CD4-positive, alpha-beta memory T cell (primary cell): ENCODE data around the gene GRIP2. TPM values are rescaled to one million over a fixed set of nuclear protein-coding genes. Genes with fewer than 3 reads are reported as not detected.

Source experiments
- CTCF ChIA-PET: fragments of 350-600 bp; sonication (Branson Sonifier 250); formaldehyde crosslinking; loops from one replicate; lab custom pipeline; 2021; ENCODE audit warnings: inconsistent platforms; ENCODE audit not compliant: partially characterized antibody; lab: Charles Lee
- POLR2A ChIA-PET: fragments of 350-600 bp; sonication (Branson Sonifier 250); formaldehyde crosslinking; loops from one replicate; lab custom pipeline; 2021; ENCODE audit not compliant: partially characterized antibody; lab: Charles Lee
- DNase-seq, 5 donors: peaks; one replicate each; pipeline versions ENCODE4 v3.0.0 to v3.0.0-alpha.2; 2020 to 2022; ENCODE audit warnings: mixed read lengths in 1 of 5
- H3K27ac ChIP-seq: one replicate; pipeline ENCODE4 v1.7.0; 2013; ENCODE audit warnings: low read depth, low read length
- H3K27me3 ChIP-seq: 2 replicates; pipeline ENCODE4 v1.7.0; 2013; ENCODE audit warnings: mild to moderate bottlenecking, low read length, moderate library complexity; ENCODE audit not compliant: insufficient read depth
- H3K36me3 ChIP-seq: 2 replicates; pipeline ENCODE4 v1.7.0; 2013; ENCODE audit warnings: mild to moderate bottlenecking, low read length, moderate library complexity; ENCODE audit not compliant: insufficient read depth
- H3K4me1 ChIP-seq: 2 replicates; pipeline ENCODE4 v1.7.0; 2013; ENCODE audit warnings: mild to moderate bottlenecking, low read length, moderate library complexity; ENCODE audit not compliant: insufficient read depth
- H3K4me3 ChIP-seq, 2 donors: one replicate each; pipeline ENCODE4 v1.7.0; 2013; ENCODE audit warnings: low read length in 2 of 2, mild to moderate bottlenecking in 1 of 2
- H3K9me3 ChIP-seq, 2 donors: one replicate each; pipeline ENCODE4 v1.7.0; 2013; ENCODE audit warnings: low read length in 2 of 2, control low read depth in 1 of 2; ENCODE audit not compliant: control insufficient read depth in 1 of 2
- H3K27ac Mint-ChIP-seq, 7 donors: one replicate each; pipeline ENCODE4 v1.8.0; 2020 to 2021; ENCODE audit warnings: mixed read lengths in 7 of 7, mild to moderate bottlenecking in 6 of 7, inconsistent platforms in 3 of 7, moderate library complexity in 3 of 7
- H3K27me3 Mint-ChIP-seq, 2 donors: one replicate each; pipeline ENCODE4 v1.8.0; 2020 to 2021; ENCODE audit warnings: mixed read lengths in 2 of 2
- H3K36me3 Mint-ChIP-seq, 2 donors: one replicate each; pipeline ENCODE4 v1.8.0; 2020 to 2021; ENCODE audit warnings: mixed read lengths in 2 of 2, inconsistent platforms in 1 of 2, mild to moderate bottlenecking in 1 of 2
- H3K4me1 Mint-ChIP-seq, 4 donors: one replicate each; pipeline ENCODE4 v1.8.0; 2020 to 2021; ENCODE audit warnings: mixed read lengths in 4 of 4, mild to moderate bottlenecking in 1 of 4
- H3K4me3 Mint-ChIP-seq, 8 donors: one replicate each; pipeline ENCODE4 v1.8.0; 2020 to 2021; ENCODE audit warnings: mixed read lengths in 8 of 8, mild to moderate bottlenecking in 7 of 8, moderate library complexity in 6 of 8, inconsistent platforms in 3 of 8
- H3K9me3 Mint-ChIP-seq, 8 donors: one replicate each; pipeline ENCODE4 v1.8.0; 2020 to 2021; ENCODE audit warnings: mixed read lengths in 8 of 8, mild to moderate bottlenecking in 5 of 8, inconsistent platforms in 3 of 8, moderate library complexity in 1 of 8
- intact Hi-C: fragments of 100-400 bp; cut with micrococcal nuclease; formaldehyde crosslinking; loops from one replicate; pipeline ENCODE4 v1.15.1; 2023
- polyA plus RNA-seq, 2 donors: library from polyadenylated mRNA; unstranded; fragments of 300-500 nt; fragmentation: Illumina TruSeq; gene quantifications; one replicate each; pipeline ENCODE4 v1.2.3, GENCODE V29; 2021
- total RNA-seq, 2 experiments: library from RNA; stranded (reverse); gene quantifications; one replicate each; pipeline ENCODE4 v1.2.3, GENCODE V29; 2021

The GRIP2 gene
- total and polyA plus RNA-seq, 4 experiments from 2014 or later, result not detected

- Histone ChIP-seq H3K36me3 (peaks cover 63% of the 10 kb centered on the region), H3K27me3 (no peaks in the 10 kb centered on the region), H3K4me1 (no peaks in the 10 kb centered on the region), H3K4me3 (no peak overlapping the region), H3K9me3 (no peaks in the 10 kb centered on the region), H3K27ac (no peak overlapping the region)
- Mint-ChIP-seq H3K27ac (peak overlapping the region in 1 of 7 donors; percentile 64), H3K4me1 (peaks cover 0 to 1% (median 0%) of the 10 kb centered on the region in 4 donors), H3K27me3 (no peaks in the 10 kb centered on the region), H3K9me3 (peaks cover 0 to 2% (median 0%) of the 10 kb centered on the region in 8 donors), H3K36me3 (peaks cover 46 to 81% of the 10 kb centered on the region in 2 donors), H3K4me3 (no peak overlapping the region)
- intact Hi-C loops, result no loop called here
- DNase-seq, result no peak
- POLR2A ChIA-PET, result no interaction called here
- CTCF ChIA-PET, result interaction anchor here (1.6 kb wide), 1 partner anchor 10 kb away, joined by 4 read pairs; no protein-coding TSS in a partner anchor
These were observed 62.7 kb downstream of the GRIP2 start for GRCh38 chr3:14477311-14477935.

DNA sequence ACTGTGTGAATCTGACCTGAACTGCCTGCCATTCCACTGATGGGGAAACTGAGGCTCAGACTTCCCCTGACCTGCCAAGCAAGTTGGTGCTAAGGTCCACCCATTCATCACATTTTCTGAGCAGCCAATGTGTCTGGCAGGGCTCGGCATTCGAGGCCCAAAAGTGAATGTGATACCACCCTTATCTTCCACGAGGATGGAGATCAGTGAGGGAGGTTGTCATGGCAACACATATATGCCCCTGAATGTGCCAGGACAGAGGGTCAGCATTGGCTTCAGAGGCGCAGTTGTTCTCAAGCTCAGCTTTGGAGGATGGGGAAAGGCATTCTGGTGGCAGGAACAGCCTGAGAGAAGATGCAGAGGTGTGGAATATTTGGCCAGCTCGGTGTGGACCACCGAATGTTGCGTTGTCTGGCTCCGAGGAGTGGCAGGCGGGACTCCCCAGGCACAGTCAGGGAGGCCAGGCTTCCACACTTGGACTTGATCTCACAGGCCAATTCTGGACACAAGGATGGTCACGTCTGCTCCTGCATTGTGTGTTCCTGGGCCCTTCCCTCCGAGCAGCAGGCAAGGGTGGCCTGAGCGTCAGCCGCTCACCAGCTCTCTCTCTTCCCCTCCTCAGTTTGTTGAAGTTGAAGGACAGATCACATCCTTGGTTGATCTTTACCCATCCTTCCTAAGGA is 63.4 kb downstream of the GRIP2 start:
- ChIA-PET CTCF (interaction anchor here (1.8 kb wide), 1 partner anchor 14 kb away, joined by 6 read pairs; no protein-coding TSS in a partner anchor), POLR2A (no interaction called here)
- no peaks in the 10 kb centered on the region for H3K27me3 ChIP-seq
- H3K27me3 Mint-ChIP-seq, result no peaks in the 10 kb centered on the region
- peaks cover 0 to 2% (median 0%) of the 10 kb centered on the region in 8 donors for H3K9me3 Mint-ChIP-seq
- intact Hi-C loops, result no loop called here
- H3K27ac Mint-ChIP-seq, result peak overlapping the region in 1 of 7 donors; percentile 51
- H3K36me3 Mint-ChIP-seq, result peaks cover 42 to 79% of the 10 kb centered on the region in 2 donors
- no peak overlapping the region for H3K4me3 ChIP-seq
- no peak for DNase-seq
- H3K4me3 Mint-ChIP-seq, result no peak overlapping the region
- H3K36me3 ChIP-seq, result peaks cover 61% of the 10 kb centered on the region
- H3K9me3 ChIP-seq, result no peaks in the 10 kb centered on the region
- no peak overlapping the region for H3K27ac ChIP-seq
- H3K4me1 Mint-ChIP-seq, result peaks cover 0 to 1% (median 0%) of the 10 kb centered on the region in 4 donors
- H3K4me1 ChIP-seq, result no peaks in the 10 kb centered on the region

DNA sequence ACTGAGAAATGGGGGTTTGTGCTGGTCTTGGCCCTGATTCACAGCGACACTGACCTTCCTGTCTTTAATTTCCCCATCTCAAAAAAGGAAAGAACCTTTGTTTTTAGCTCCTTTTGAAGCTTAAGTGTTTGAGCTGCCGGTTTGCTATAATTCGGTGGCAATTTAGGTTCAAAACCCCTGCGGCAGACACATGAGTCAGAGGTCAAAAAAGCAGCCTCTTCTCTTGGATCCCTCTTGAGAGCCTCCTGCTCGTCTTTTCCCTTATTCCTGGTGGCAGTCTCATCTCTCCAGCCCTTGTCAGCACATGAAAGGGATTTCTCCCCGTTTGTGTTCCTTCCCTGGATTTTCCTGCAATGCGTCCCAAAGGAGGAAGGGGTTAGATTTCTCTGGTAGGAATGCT is 64.5 kb downstream of the GRIP2 start:
- Histone ChIP-seq H3K4me1 (no peaks in the 10 kb centered on the region), H3K27me3 (no peaks in the 10 kb centered on the region), H3K27ac (no peak overlapping the region), H3K36me3 (peaks cover 53% of the 10 kb centered on the region), H3K9me3 (no peaks in the 10 kb centered on the region), H3K4me3 (no peak overlapping the region)
- peak overlapping the region in 2 of 7 donors; percentile 41 to 42 for H3K27ac Mint-ChIP-seq
- no peak overlapping the region for H3K4me3 Mint-ChIP-seq
- ChIA-PET POLR2A (interaction anchor here (0.6 kb wide), 1 partner anchor 21 kb away, joined by 3 read pairs; no protein-coding TSS in a partner anchor), CTCF (interaction anchor here (0.7 to 1.8 kb wide), 3 partner anchors 9 to 43 kb away, joined by 3 to 6 read pairs (median 3); no protein-coding TSS in a partner anchor)
- H3K27me3 Mint-ChIP-seq, result no peaks in the 10 kb centered on the region
- H3K9me3 Mint-ChIP-seq, result peaks cover 0 to 2% (median 0%) of the 10 kb centered on the region in 8 donors
- H3K36me3 Mint-ChIP-seq, result peaks cover 35 to 75% of the 10 kb centered on the region in 2 donors
- no peaks in the 10 kb centered on the region for H3K4me1 Mint-ChIP-seq
- intact Hi-C loops, result no loop called here
- DNase-seq, result no peak

GRCh38 chr3:14474363-14475081 is 65.6 kb downstream of the GRIP2 start:
- H3K4me3 Mint-ChIP-seq, result no peak overlapping the region
- no peaks in the 10 kb centered on the region for H3K4me1 Mint-ChIP-seq
- peaks cover 40 to 73% of the 10 kb centered on the region in 2 donors for H3K36me3 Mint-ChIP-seq
- intact Hi-C loops, result no loop called here
- DNase-seq, result no peak
- peaks cover 0 to 2% (median 0%) of the 10 kb centered on the region in 8 donors for H3K9me3 Mint-ChIP-seq
- H3K9me3 ChIP-seq, result no peaks in the 10 kb centered on the region
- no peaks in the 10 kb centered on the region for H3K27me3 ChIP-seq
- H3K27ac ChIP-seq, result no peak overlapping the region
- H3K27ac Mint-ChIP-seq, result peak overlapping the region in 1 of 7 donors; percentile 53
- no peak overlapping the region for H3K4me3 ChIP-seq
- H3K4me1 ChIP-seq, result no peaks in the 10 kb centered on the region
- POLR2A ChIA-PET, result no interaction called here
- no peaks in the 10 kb centered on the region for H3K27me3 Mint-ChIP-seq
- peaks cover 43% of the 10 kb centered on the region for H3K36me3 ChIP-seq
- CTCF ChIA-PET, result interaction anchor here (1.8 kb wide), 1 partner anchor 12 kb away, joined by 6 read pairs; no protein-coding TSS in a partner anchor

DNA sequence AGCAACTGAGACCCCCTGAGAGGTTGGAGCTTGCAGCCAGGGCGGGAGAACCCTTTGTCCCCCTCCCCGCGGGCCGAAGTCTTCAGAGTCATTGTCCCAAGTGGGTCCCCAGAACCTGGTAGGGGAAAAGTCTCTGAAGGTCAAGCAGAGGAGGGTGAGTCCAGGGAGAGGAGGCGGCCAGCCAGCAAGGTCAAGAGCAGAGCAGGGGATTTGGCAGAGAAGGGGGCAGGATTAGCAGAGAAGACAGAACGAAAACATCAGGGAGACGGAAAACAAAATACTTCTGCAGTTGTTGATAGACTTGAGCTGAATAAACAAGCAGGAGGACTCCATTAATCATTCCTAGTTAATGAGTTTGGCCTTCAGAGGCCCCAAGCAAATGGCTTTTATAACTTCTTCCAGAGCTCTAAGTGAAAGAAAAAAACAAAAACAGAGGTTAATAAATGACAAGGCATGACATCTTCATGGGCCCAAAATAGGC is 66.7 kb downstream of the GRIP2 start:
- Histone ChIP-seq H3K9me3 (no peaks in the 10 kb centered on the region), H3K27me3 (no peaks in the 10 kb centered on the region), H3K27ac (no peak overlapping the region), H3K36me3 (peaks cover 43% of the 10 kb centered on the region), H3K4me3 (no peak overlapping the region), H3K4me1 (no peaks in the 10 kb centered on the region)
- no peak for DNase-seq
- ChIA-PET POLR2A (no interaction called here), CTCF (no interaction called here)
- no peaks in the 10 kb centered on the region for H3K27me3 Mint-ChIP-seq
- no peak overlapping the region for H3K4me3 Mint-ChIP-seq
- intact Hi-C loops, result no loop called here
- no peaks in the 10 kb centered on the region for H3K4me1 Mint-ChIP-seq
- H3K36me3 Mint-ChIP-seq, result peaks cover 31 to 67% of the 10 kb centered on the region in 2 donors
- peak overlapping the region in 4 of 7 donors; percentile 37 to 64 (median 49) for H3K27ac Mint-ChIP-seq
- peaks cover 0 to 2% (median 0%) of the 10 kb centered on the region in 8 donors for H3K9me3 Mint-ChIP-seq

DNA sequence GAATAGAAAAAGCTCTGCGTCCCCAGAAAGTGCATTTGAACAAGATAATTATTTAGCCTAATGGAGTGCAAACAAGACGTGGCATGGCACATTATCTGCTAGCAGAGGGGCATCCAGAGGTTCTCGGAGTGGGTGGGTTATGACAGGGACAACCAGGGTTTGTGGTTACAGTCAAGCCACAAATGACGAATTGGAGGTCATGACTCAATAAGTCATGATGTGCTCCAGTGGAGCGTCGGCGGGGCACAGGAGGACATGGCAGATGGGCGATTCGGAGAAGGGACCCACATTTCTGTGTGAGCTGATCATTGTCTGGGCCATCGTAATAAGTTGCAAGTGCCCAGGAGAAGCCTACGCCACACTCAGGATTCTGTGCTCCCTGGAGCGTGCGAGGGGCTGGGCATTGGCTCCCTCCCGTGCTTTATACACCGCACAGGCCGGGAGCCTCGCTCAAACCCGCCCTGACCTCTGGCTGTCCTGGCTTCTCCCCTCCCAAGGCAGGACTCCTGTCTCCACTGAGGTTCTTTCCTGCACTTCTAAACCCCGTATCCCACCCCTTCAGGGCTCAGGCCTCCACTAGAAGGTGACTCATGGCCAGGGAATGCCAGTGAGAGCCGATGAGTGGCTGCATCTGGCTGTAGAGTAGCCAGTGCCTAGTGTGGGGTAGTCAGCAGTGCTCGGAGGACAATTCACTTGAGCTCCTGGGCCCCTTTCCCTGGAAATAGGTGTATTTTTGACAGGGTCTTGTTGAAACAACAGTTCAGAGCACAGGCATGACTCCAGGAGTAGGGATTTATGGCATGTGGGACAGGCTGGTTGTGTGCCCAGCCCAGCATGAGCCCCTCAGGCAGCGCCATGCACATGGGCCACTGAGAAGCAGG is 67.4 kb downstream of the GRIP2 start:
- Mint-ChIP-seq H3K27me3 (no peaks in the 10 kb centered on the region), H3K9me3 (peaks cover 0 to 2% (median 0%) of the 10 kb centered on the region in 8 donors), H3K27ac (peak overlapping the region in 4 of 7 donors; percentile 22 to 63 (median 30)), H3K36me3 (peaks cover 29 to 66% of the 10 kb centered on the region in 2 donors), H3K4me1 (peaks cover 0 to 2% (median 0%) of the 10 kb centered on the region in 4 donors), H3K4me3 (no peak overlapping the region)
- POLR2A ChIA-PET, result no interaction called here
- no peaks in the 10 kb centered on the region for H3K4me1 ChIP-seq
- CTCF ChIA-PET, result interaction anchor here (0.6 to 1.0 kb wide), 2 partner anchors 211 to 212 kb away, joined by 3 to 5 read pairs; no protein-coding TSS in a partner anchor
- intact Hi-C loops, result no loop called here
- no peak overlapping the region for H3K27ac ChIP-seq
- peaks cover 43% of the 10 kb centered on the region for H3K36me3 ChIP-seq
- no peak overlapping the region for H3K4me3 ChIP-seq
- H3K9me3 ChIP-seq, result no peaks in the 10 kb centered on the region
- no peak for DNase-seq
- H3K27me3 ChIP-seq, result no peaks in the 10 kb centered on the region
